ENCODE data around the gene FHIT. TPM values are rescaled to one million over a fixed set of nuclear protein-coding genes. Genes with fewer than 3 reads are reported as not detected.

FHIT gene
- total RNA-seq, 2 experiments from 2014 or later, result 86.0 to 90.6 TPM

GRCh38 chr3:60779637-60780036 lies 471.6 kb downstream of the FHIT start:
- POLR2A ChIA-PET, result no interaction called here
- Histone ChIP-seq H3K4me1 (ENCODE audit: insufficient read depth, low read length) (no peaks in the 10 kb centered on the region), H3K27ac (ENCODE audit: low read depth in 1 of 2, low read length in 2 of 2) (no peak overlapping the region), H3K27me3 (ENCODE audit: control insufficient read depth in 1 of 2, insufficient read depth in 2 of 2, low read length in 2 of 2) (no peaks in the 10 kb centered on the region), H3K4me3 (ENCODE audit: low read length) (no peak overlapping the region), H3K36me3 (ENCODE audit: insufficient read depth, low read length) (no peaks in the 10 kb centered on the region), H3K9me3 (ENCODE audit: control insufficient read depth in 1 of 2, insufficient read depth in 1 of 2, low read length in 2 of 2) (peaks cover 10 to 16% of the 10 kb centered on the region in 2 experiments)
- TF ChIP-seq, protein P1, sequence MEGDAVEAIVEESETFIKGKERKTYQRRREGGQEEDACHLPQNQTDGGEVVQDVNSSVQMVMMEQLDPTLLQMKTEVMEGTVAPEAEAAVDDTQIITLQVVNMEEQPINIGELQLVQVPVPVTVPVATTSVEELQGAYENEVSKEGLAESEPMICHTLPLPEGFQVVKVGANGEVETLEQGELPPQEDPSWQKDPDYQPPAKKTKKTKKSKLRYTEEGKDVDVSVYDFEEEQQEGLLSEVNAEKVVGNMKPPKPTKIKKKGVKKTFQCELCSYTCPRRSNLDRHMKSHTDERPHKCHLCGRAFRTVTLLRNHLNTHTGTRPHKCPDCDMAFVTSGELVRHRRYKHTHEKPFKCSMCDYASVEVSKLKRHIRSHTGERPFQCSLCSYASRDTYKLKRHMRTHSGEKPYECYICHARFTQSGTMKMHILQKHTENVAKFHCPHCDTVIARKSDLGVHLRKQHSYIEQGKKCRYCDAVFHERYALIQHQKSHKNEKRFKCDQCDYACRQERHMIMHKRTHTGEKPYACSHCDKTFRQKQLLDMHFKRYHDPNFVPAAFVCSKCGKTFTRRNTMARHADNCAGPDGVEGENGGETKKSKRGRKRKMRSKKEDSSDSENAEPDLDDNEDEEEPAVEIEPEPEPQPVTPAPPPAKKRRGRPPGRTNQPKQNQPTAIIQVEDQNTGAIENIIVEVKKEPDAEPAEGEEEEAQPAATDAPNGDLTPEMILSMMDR (IDR thresholded peaks at IDR 0.05), result no peak
- H3K27ac Mint-ChIP-seq, result no peak overlapping the region
- peaks cover 4% of the 10 kb centered on the region for H3K9me3 Mint-ChIP-seq
- no peaks in the 10 kb centered on the region for H3K27me3 Mint-ChIP-seq
- no peaks in the 10 kb centered on the region for H3K4me1 Mint-ChIP-seq (ENCODE audit: low read depth)
- H3K4me3 Mint-ChIP-seq, result no peak overlapping the region
- H3K36me3 Mint-ChIP-seq (ENCODE audit: low read depth), result no peaks in the 10 kb centered on the region
- DNase-seq (no peak), ATAC-seq (ENCODE audit: poor library complexity) (no peak)
- intact Hi-C loops (cut with DNase I, micrococcal nuclease), result no loop called here
- CTCF ChIA-PET, result no interaction called here

GRCh38 chr3:60775985-60776384 lies 475.3 kb downstream of the FHIT start:
- H3K4me3 Mint-ChIP-seq, result no peak overlapping the region
- ChIA-PET POLR2A (no interaction called here), CTCF (no interaction called here)
- no peaks in the 10 kb centered on the region for H3K4me1 ChIP-seq (ENCODE audit: insufficient read depth, low read length)
- no peaks in the 10 kb centered on the region for H3K4me1 Mint-ChIP-seq (ENCODE audit: low read depth)
- H3K36me3 ChIP-seq (ENCODE audit: insufficient read depth, low read length), result no peaks in the 10 kb centered on the region
- no peak for DNase-seq
- no peaks in the 10 kb centered on the region for H3K9me3 Mint-ChIP-seq
- peaks cover 6 to 10% of the 10 kb centered on the region in 2 experiments for H3K9me3 ChIP-seq (ENCODE audit: control insufficient read depth in 1 of 2, insufficient read depth in 1 of 2, low read length in 2 of 2)
- TF ChIP-seq, protein P1 (IDR thresholded peaks at IDR 0.05), result no peak
- H3K27ac ChIP-seq (ENCODE audit: low read depth in 1 of 2, low read length in 2 of 2), result no peak overlapping the region
- H3K27me3 ChIP-seq (ENCODE audit: control insufficient read depth in 1 of 2, insufficient read depth in 2 of 2, low read length in 2 of 2), result no peaks in the 10 kb centered on the region
- H3K4me3 ChIP-seq (ENCODE audit: low read length), result no peak overlapping the region
- H3K27me3 Mint-ChIP-seq, result no peaks in the 10 kb centered on the region
- H3K27ac Mint-ChIP-seq, result no peak overlapping the region
- no peak for ATAC-seq (ENCODE audit: poor library complexity)
- intact Hi-C loops (cut with DNase I, micrococcal nuclease), result no loop called here
- no peaks in the 10 kb centered on the region for H3K36me3 Mint-ChIP-seq (ENCODE audit: low read depth)

GRCh38 chr3:60774617-60775016 lies 476.6 kb downstream of the FHIT start:
- no peaks in the 10 kb centered on the region for H3K4me1 Mint-ChIP-seq (ENCODE audit: low read depth)
- Histone ChIP-seq H3K9me3 (ENCODE audit: control insufficient read depth in 1 of 2, insufficient read depth in 1 of 2, low read length in 2 of 2) (peaks cover 6 to 10% of the 10 kb centered on the region in 2 experiments), H3K36me3 (ENCODE audit: insufficient read depth, low read length) (no peaks in the 10 kb centered on the region), H3K4me3 (ENCODE audit: low read length) (no peak overlapping the region), H3K4me1 (ENCODE audit: insufficient read depth, low read length) (no peaks in the 10 kb centered on the region), H3K27ac (ENCODE audit: low read depth in 1 of 2, low read length in 2 of 2) (no peak overlapping the region), H3K27me3 (ENCODE audit: control insufficient read depth in 1 of 2, insufficient read depth in 2 of 2, low read length in 2 of 2) (no peaks in the 10 kb centered on the region)
- TF ChIP-seq, protein P1 (IDR thresholded peaks at IDR 0.05), result no peak
- no peaks in the 10 kb centered on the region for H3K36me3 Mint-ChIP-seq (ENCODE audit: low read depth)
- H3K4me3 Mint-ChIP-seq, result no peak overlapping the region
- H3K9me3 Mint-ChIP-seq, result no peaks in the 10 kb centered on the region
- no peak for ATAC-seq (ENCODE audit: poor library complexity)
- no peak overlapping the region for H3K27ac Mint-ChIP-seq
- ChIA-PET POLR2A (no interaction called here), CTCF (no interaction called here)
- H3K27me3 Mint-ChIP-seq, result no peaks in the 10 kb centered on the region
- no peak for DNase-seq
- intact Hi-C loops (cut with DNase I, micrococcal nuclease), result no loop called here

Measured in CD4-positive, alpha-beta T cell (primary cell).